GM12864 (cell line): ENCODE results near the gene TMEM272.

ENCODE experiments used
- DNase-seq: peaks from one replicate; pipeline ENCODE4 v3.0.0-alpha.2; 2011; ENCODE audit warnings: low read depth
- H3K4me3 ChIP-seq: 2 replicates; pipeline ENCODE4 v1.5.1; 2011; ENCODE audit warnings: mild to moderate bottlenecking, low read depth, low read length, control low read depth
- TF ChIP-seq, protein P1 (sequence below): IDR thresholded peaks from 2 replicates; pipeline ENCODE4 v1.5.1; 2011; ENCODE audit warnings: low read depth, mild to moderate bottlenecking, moderate library complexity, low read length, control low read depth, inconsistent platforms; ENCODE audit errors: missing control alignments

The TMEM272 gene, protein sequence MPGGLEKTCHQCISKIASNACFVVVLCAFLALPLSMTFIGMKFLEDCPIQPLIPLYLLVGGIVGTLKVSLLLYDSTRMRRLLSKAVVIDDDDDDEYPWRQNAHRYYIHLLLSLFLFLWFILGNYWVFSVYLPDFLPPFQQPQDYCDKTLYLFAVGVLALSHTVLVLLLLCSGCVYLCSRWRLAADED

DNA sequence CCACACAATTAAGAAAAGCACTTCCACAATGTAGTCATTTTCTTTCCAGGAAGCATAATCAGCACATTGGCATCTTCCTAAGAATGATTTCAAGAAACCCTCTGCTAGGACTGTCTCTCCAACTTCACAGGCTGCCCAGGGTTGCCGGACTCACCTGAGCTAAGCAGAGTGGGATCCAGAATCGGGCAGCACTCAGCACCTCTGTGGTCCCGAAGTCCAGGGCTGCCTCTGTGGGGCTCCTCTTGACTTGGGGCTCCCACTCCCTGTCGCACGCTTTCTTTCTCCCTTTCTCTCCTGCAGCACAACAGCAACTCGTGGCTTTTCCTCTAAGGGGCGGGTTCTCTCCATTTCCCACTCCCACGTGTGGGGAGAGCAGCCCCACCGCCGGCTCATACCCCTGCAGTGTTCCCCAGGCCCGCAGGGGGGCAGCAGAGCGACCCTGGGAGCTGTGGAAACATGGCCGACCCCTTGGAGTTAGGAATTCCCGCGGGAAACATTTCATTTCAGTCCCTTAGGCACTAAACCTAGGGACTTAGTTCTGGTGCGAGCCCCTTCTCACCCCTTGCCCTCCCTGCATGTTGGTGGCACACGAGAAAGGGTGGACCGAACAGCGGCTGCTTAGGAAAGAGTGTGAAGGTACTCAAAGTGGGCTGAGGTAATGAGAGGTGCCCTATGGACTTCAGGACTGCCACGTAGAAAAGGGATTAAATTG lies at the start of gene TMEM272:
Gene TMEM272, minus strand, starts transcription at position 316 of the 712 bp plus-strand sequence. CDS start 6,647 bp downstream, outside the sequence.
- TF ChIP-seq, protein P1, sequence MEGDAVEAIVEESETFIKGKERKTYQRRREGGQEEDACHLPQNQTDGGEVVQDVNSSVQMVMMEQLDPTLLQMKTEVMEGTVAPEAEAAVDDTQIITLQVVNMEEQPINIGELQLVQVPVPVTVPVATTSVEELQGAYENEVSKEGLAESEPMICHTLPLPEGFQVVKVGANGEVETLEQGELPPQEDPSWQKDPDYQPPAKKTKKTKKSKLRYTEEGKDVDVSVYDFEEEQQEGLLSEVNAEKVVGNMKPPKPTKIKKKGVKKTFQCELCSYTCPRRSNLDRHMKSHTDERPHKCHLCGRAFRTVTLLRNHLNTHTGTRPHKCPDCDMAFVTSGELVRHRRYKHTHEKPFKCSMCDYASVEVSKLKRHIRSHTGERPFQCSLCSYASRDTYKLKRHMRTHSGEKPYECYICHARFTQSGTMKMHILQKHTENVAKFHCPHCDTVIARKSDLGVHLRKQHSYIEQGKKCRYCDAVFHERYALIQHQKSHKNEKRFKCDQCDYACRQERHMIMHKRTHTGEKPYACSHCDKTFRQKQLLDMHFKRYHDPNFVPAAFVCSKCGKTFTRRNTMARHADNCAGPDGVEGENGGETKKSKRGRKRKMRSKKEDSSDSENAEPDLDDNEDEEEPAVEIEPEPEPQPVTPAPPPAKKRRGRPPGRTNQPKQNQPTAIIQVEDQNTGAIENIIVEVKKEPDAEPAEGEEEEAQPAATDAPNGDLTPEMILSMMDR = peak; percentile 92
- DNase-seq = no peak
- H3K4me3 ChIP-seq = no peak within 1 kb of the TSS

DNA sequence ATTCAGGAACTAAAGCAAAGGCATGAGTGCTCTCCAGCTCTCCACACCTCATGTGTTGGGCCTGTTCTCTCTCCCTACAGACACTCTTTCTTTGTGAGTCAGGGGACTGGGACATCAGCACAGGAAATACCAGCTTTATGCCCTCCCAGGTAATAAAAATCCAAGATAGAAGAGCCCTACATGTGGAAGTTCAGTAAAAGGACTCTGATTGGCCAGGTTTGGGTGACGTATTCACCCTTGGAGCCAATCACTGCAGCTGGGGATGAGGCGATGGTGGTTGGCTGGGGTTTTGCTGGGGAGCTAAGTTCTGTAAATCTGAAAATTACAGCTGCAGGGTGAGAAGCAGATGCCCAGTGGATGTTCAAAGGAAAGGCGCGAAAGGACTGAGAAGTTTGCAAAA lies 49.3 kb upstream of the TMEM272 start:
- H3K4me3 ChIP-seq = no peak overlapping the region
- TF ChIP-seq, protein P1 = no peak
- no peak for DNase-seq

DNA sequence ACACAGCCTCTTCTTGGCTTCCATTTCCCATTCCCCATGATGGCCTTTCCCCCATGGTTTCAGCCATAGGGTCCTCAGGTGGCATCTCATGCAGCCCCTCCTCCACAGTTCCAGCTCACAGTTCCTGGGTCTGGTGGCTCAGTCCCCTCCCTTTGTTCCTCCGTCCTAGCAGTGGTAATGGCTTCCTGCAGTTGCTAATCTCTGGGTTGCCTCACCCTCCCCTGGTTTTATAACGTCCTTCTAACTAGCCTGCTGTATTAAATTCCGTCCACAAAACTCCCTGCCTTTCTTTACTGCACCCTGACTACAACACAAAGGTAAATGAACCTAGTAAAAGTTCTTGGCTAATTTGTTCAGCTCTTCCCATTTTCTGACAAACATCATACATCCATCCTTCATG lies 47.7 kb upstream of the TMEM272 start:
- DNase-seq = no peak
- TF ChIP-seq, protein P1 = no peak
- H3K4me3 ChIP-seq = no peak overlapping the region

DNA sequence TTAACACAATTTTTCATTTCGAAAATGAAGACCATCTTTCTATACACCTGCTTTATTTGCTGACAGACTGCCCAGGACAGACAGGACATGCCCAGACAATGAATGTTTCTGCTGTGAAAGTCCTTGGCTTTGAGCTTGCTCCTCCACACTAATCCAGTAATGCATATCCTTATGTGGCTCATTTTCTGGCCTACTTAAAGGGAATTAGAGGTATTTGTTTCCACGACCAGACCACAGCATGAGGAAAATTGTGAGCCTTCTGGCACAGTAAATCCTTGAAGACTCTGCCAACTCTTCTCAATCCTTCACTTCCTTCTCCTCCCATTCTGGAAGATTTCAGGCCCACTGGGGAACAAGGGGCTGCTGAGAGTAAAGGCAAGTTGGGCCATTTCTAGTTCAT lies 42.5 kb upstream of the TMEM272 start:
- H3K4me3 ChIP-seq = no peak overlapping the region
- DNase-seq = no peak
- TF ChIP-seq, protein P1 = no peak

DNA sequence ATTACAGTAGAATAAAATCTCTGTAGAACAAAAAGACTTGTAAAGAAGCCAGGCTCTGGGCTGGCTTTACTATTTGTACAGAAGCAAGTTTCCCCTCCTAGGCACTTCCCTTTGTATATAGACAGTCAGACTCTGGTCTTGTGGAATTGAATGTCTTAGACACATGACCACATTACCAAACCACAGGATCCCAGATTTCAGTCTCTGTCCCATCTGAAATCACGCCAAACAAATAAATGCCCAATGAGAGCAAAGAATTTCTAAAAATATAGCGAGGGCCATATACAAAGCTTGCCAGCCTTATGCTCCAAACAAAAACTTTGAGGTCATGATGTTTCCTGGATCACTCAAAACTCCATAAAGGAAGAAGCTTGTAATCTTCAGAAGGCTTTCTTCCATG lies 40.7 kb upstream of the TMEM272 start:
- TF ChIP-seq, protein P1 = no peak
- H3K4me3 ChIP-seq = no peak overlapping the region
- no peak for DNase-seq

DNA sequence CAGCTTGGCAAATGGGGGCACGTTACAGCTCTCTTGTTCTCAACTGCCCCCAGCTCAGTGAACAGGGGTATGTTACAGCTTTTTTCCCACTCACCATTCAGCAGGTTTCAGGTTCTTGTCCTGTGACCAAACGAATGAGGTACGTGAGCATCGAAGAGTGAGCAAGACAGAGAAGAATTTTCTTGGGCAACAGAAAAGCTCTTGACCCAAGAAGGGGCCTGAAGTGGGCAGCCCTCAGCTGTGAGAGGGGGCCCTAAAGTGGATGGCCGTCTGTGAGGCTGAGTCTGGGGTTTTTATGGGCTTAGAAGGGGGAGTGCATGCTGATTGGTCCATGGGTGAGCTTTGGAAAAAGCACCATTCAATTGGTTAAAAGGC lies 38.2 kb upstream of the TMEM272 start:
- H3K4me3 ChIP-seq = no peak overlapping the region
- no peak for DNase-seq
- TF ChIP-seq, protein P1 = no peak

DNA sequence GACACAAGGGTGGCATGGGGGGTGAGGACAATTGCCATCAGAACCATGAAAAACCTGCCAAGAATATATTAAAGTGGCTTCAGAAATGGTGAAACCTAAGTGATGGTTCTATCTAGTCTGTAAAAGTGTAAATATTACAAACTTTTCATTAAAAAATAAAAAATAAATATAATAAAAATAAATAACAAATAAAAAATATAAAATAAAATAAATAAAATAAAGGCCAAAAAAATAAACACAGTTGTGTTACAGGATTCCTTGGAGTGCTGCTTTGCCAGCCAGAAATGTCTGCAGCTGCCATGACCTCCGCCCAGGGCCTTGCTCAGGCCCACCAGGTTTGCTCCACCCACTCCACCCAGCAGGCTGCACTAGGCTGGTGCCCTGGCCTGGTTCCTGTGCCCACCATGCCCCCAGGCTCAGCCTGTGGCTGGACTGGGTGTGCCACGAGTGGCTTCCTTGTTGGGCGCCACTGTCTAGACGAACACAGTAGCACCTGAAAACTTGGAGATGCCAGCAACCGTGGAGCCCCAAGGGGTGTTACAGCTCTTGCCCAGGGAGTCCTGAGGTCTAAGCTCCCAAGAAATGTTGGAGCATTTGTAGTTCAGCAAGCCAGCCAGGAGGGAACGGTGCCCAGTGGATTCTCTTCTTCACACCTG lies 37.7 kb upstream of the TMEM272 start:
- no peak for DNase-seq
- TF ChIP-seq, protein P1 = no peak
- H3K4me3 ChIP-seq = no peak overlapping the region
